ENCODE results near the gene PCDHB8. TPM values are rescaled to one million over a fixed set of nuclear protein-coding genes. Genes with fewer than 3 reads are reported as not detected.
"Not testable (repeated sequence)": the region's sequence is repeated elsewhere in the genome, so short reads cannot be mapped to it uniquely, and the experiment has no call there.

The PCDHB8 gene
- total RNA-seq, 2 experiments from 2014 or later, result not detected

- POLR2A ChIA-PET; H3K4me1 Mint-ChIP-seq (ENCODE audit: low read depth); H3K27ac Mint-ChIP-seq; intact Hi-C loops (cut with micrococcal nuclease); H3K4me3 Mint-ChIP-seq; DNase-seq: not testable (repeated sequence)
- peaks cover 28% of the 10 kb centered on the region for H3K9me3 Mint-ChIP-seq
- peaks cover 42% of the 10 kb centered on the region for H3K27me3 Mint-ChIP-seq
- H3K36me3 Mint-ChIP-seq, result peaks cover 12% of the 10 kb centered on the region
- CTCF ChIA-PET, result interaction anchor here (0.6 kb wide), 1 partner anchor 309 kb away, joined by 3 read pairs; no protein-coding TSS in a partner anchor
Measured at GRCh38 chr5:141214583-141214982, 37.0 kb downstream of the PCDHB8 start.

- H3K4me1 Mint-ChIP-seq (ENCODE audit: low read depth); CTCF ChIA-PET; DNase-seq; H3K27ac Mint-ChIP-seq; H3K36me3 Mint-ChIP-seq; intact Hi-C loops (cut with micrococcal nuclease); H3K4me3 Mint-ChIP-seq; POLR2A ChIA-PET: not testable (repeated sequence)
- H3K27me3 Mint-ChIP-seq, result peaks cover 44% of the 10 kb centered on the region
- peaks cover 26% of the 10 kb centered on the region for H3K9me3 Mint-ChIP-seq
Measured at GRCh38 chr5:141215504-141215903, 37.9 kb downstream of the PCDHB8 start.

GRCh38 chr5:141216035-141216434, 38.4 kb downstream of the PCDHB8 start:
- DNase-seq; H3K4me3 Mint-ChIP-seq; H3K4me1 Mint-ChIP-seq (ENCODE audit: low read depth); CTCF ChIA-PET; POLR2A ChIA-PET; intact Hi-C loops (cut with micrococcal nuclease); H3K27ac Mint-ChIP-seq; H3K36me3 Mint-ChIP-seq: not testable (repeated sequence)
- peaks cover 26% of the 10 kb centered on the region for H3K9me3 Mint-ChIP-seq
- peaks cover 44% of the 10 kb centered on the region for H3K27me3 Mint-ChIP-seq

GRCh38 chr5:141223112-141223783, 45.7 kb downstream of the PCDHB8 start, which contains the start of gene PCDHB14:
Gene PCDHB14, plus strand, starts transcription at chr5:141223343. Its CDS starts 163 bp downstream, at chr5:141223506.
- Mint-ChIP-seq H3K36me3 (peaks cover 7% of the 10 kb centered on the region), H3K27ac (no peak within 1 kb of the TSS), H3K4me1 (ENCODE audit: low read depth) (peaks cover 5% of the 10 kb centered on the region), H3K27me3 (peaks cover 46% of the 10 kb centered on the region), H3K9me3 (peaks cover 14% of the 10 kb centered on the region), H3K4me3 (no peak within 1 kb of the TSS)
- intact Hi-C loops (cut with micrococcal nuclease), result loop anchor here (5.0 kb wide), 1 partner anchor 289 kb away; no protein-coding TSS in a partner anchor
- CTCF ChIA-PET, result interaction anchor here (0.7 to 2.5 kb wide), 6 partner anchors 16 to 341 kb away, joined by 3 to 8 read pairs (median 3); partner anchors contain the start of gene PCDHGA1
- DNase-seq, result no peak
- POLR2A ChIA-PET, result no interaction called here

- peaks cover 41% of the 10 kb centered on the region for H3K27me3 Mint-ChIP-seq
- H3K36me3 Mint-ChIP-seq; CTCF ChIA-PET; H3K27ac Mint-ChIP-seq; H3K4me1 Mint-ChIP-seq (ENCODE audit: low read depth); POLR2A ChIA-PET; H3K9me3 Mint-ChIP-seq; H3K4me3 Mint-ChIP-seq; DNase-seq: not testable (repeated sequence)
- intact Hi-C loops (cut with micrococcal nuclease), result loop anchor here (5.0 kb wide), 1 partner anchor 287 kb away; no protein-coding TSS in a partner anchor
Measured at GRCh38 chr5:141224844-141225243, 47.3 kb downstream of the PCDHB8 start.

DNA sequence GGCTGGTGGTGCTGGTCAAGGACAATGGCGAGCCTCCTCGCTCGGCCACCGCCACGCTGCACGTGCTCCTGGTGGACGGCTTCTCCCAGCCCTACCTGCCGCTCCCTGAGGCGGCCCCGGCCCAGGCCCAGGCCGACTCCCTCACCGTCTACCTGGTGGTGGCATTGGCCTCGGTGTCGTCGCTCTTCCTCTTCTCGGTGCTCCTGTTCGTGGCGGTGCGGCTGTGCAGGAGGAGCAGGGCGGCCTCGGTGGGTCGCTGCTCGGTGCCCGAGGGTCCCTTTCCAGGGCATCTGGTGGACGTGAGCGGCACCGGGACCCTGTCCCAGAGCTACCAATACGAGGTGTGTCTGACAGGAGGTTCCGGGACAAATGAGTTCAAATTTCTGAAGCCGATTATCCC, 47.8 kb downstream of the PCDHB8 start:
- H3K27ac Mint-ChIP-seq; POLR2A ChIA-PET; H3K4me1 Mint-ChIP-seq (ENCODE audit: low read depth); H3K9me3 Mint-ChIP-seq; intact Hi-C loops (cut with micrococcal nuclease); DNase-seq; H3K4me3 Mint-ChIP-seq; H3K36me3 Mint-ChIP-seq; CTCF ChIA-PET: not testable (repeated sequence)
- H3K27me3 Mint-ChIP-seq, result peaks cover 35% of the 10 kb centered on the region

Other genes starting within 250 kb of the PCDHB8 start
- gene PCDHAC2, start 211.3 kb upstream of the PCDHB8 start, total RNA-seq, result not detected
- gene PCDHB1, start 126.4 kb upstream of the PCDHB8 start, total RNA-seq, result not detected
- gene PCDHB2, start 83.2 kb upstream of the PCDHB8 start, total RNA-seq, result under 1 TPM in 1 of 2 experiments, not detected in 1; 0.17 TPM
- gene PCDHB3, start 77.3 kb upstream of the PCDHB8 start, total RNA-seq, result not detected
- gene PCDHB4, start 56.0 kb upstream of the PCDHB8 start, total RNA-seq, result not detected
- not detected for gene PCDHB5, start 42.6 kb upstream of the PCDHB8 start, total RNA-seq
- not detected for gene PCDHB6, start 27.7 kb upstream of the PCDHB8 start, total RNA-seq
- not detected for gene PCDHB7, start 5.1 kb upstream of the PCDHB8 start, total RNA-seq
- not detected for gene PCDHB16, start 4.6 kb downstream of the PCDHB8 start, total RNA-seq
- not detected for gene PCDHB9, start 9.4 kb downstream of the PCDHB8 start, total RNA-seq
- gene PCDHB10, start 14.6 kb downstream of the PCDHB8 start, total RNA-seq, result not detected
- gene PCDHB11, start 21.8 kb downstream of the PCDHB8 start, total RNA-seq, result not detected
- not detected for gene PCDHB12, start 30.9 kb downstream of the PCDHB8 start, total RNA-seq
- gene PCDHB13, start 36.1 kb downstream of the PCDHB8 start, total RNA-seq, result not detected
- not detected for gene PCDHB14, start 45.6 kb downstream of the PCDHB8 start, total RNA-seq
- not detected for gene PCDHB15, start 67.6 kb downstream of the PCDHB8 start, total RNA-seq
- under 1 TPM; 0.19 to 0.31 TPM for gene SLC25A2, start 126.3 kb downstream of the PCDHB8 start, total RNA-seq
- gene TAF7, start 143.0 kb downstream of the PCDHB8 start, total RNA-seq, result 10 to 100 TPM; 54.6 to 55.5 TPM
- gene PCDHGA1, start 152.7 kb downstream of the PCDHB8 start, total RNA-seq, result not detected
- not detected for gene PCDHGA2, start 161.0 kb downstream of the PCDHB8 start, total RNA-seq
- not detected for gene PCDHGA3, start 166.0 kb downstream of the PCDHB8 start, total RNA-seq
- gene PCDHGB1, start 172.3 kb downstream of the PCDHB8 start, total RNA-seq, result not detected
- under 1 TPM; 0.07 to 0.12 TPM for gene PCDHGA4, start 177.2 kb downstream of the PCDHB8 start, total RNA-seq
- gene PCDHGB2, start 182.2 kb downstream of the PCDHB8 start, total RNA-seq, result under 1 TPM; 0.10 to 0.19 TPM
- gene PCDHGA5, start 186.4 kb downstream of the PCDHB8 start, total RNA-seq, result not detected
- under 1 TPM in 1 of 2 experiments, not detected in 1; 0.10 TPM for gene PCDHGB3, start 192.5 kb downstream of the PCDHB8 start, total RNA-seq
- gene PCDHGA6, start 196.1 kb downstream of the PCDHB8 start, total RNA-seq, result under 1 TPM; 0.05 to 0.10 TPM
- under 1 TPM in 1 of 2 experiments, not detected in 1; 0.07 TPM for gene PCDHGA7, start 205.0 kb downstream of the PCDHB8 start, total RNA-seq
- gene PCDHGB4, start 209.9 kb downstream of the PCDHB8 start, total RNA-seq, result under 1 TPM in 1 of 2 experiments, not detected in 1; 0.07 TPM
- not detected for gene PCDHGA8, start 214.8 kb downstream of the PCDHB8 start, total RNA-seq
- under 1 TPM; 0.12 to 0.15 TPM for gene PCDHGB5, start 220.2 kb downstream of the PCDHB8 start, total RNA-seq
- under 1 TPM in 1 of 2 experiments, not detected in 1; 0.10 TPM for gene PCDHGA9, start 225.0 kb downstream of the PCDHB8 start, total RNA-seq
- gene PCDHGB6, start 230.2 kb downstream of the PCDHB8 start, total RNA-seq, result under 1 TPM in 1 of 2 experiments, not detected in 1; 0.07 TPM
- gene PCDHGA10, start 235.2 kb downstream of the PCDHB8 start, total RNA-seq, result under 1 TPM; 0.07 to 0.10 TPM
- gene PCDHGB7, start 239.9 kb downstream of the PCDHB8 start, total RNA-seq, result under 1 TPM in 1 of 2 experiments, not detected in 1; 0.07 TPM
- gene PCDHGA11, start 243.3 kb downstream of the PCDHB8 start, total RNA-seq, result under 1 TPM in 1 of 2 experiments, not detected in 1; 0.05 TPM